Pancreas (tissue), 10 donors: ENCODE results near the gene GPC5. TPM values are rescaled to one million over a fixed set of nuclear protein-coding genes. Genes with fewer than 3 reads are reported as not detected.
A peak's percentile ranks its signal among the peaks of the same experiment; 100 is the strongest.
"Not testable (repeated sequence)": the region's sequence is repeated elsewhere in the genome, so short reads cannot be mapped to it uniquely, and the experiment has no call there.

Experiments used
- ATAC-seq, 4 donors: fragments of 200-7000 bp; cut with Tn5 transposase; one replicate each; pipeline versions ENCODE4 v1.8.0 to v1.9.1; 2020; ENCODE audit warnings: mild to moderate bottlenecking in 4 of 4, moderate library complexity in 4 of 4
- DNase-seq, 6 donors: peaks; one replicate each; pipeline ENCODE4 v3.0.0-alpha.2; 2020
- FAIRE-seq: peaks from 2 replicates; lab custom pipeline; 2012; peaks lifted over from hg19 to GRCh38; lab: Jason Lieb, UNC
- H3K27ac ChIP-seq, 4 donors: fragments of 200-600 bp; sonication (generic); 1 replicate in 3 of 4; 2 replicates in 1 of 4; pipeline versions ENCODE4 v1.5.0 to v1.8.0; 2020
- H3K27me3 ChIP-seq, 4 donors: fragments of 200-600 bp; one replicate each; pipeline ENCODE4 v1.8.0; 2021
- H3K36me3 ChIP-seq, 3 donors: fragments of 200-600 bp; sonication (generic) in 1 of 3; one replicate each; pipeline versions ENCODE4 v1.5.0 to v1.8.0; 2020 to 2021
- H3K4me1 ChIP-seq, 3 donors: fragments of 200-600 bp; one replicate each; pipeline ENCODE4 v1.8.0; 2021
- H3K4me3 ChIP-seq, 4 donors: fragments of 200-600 bp; sonication (generic) in 2 of 4; one replicate each; pipeline versions ENCODE4 v1.5.0 to v1.8.0; 2020 to 2021
- H3K9me3 ChIP-seq, 4 donors: fragments of 200-600 bp; one replicate each; pipeline ENCODE4 v1.8.0; 2021
- CTCF ChIP-seq, 4 donors: fragments of 200-600 bp; sonication (generic) in 3 of 4; IDR thresholded peaks; one replicate each; pipeline versions ENCODE4 v1.5.0 to v1.8.0; 2021; ENCODE audit warnings: antibody characterized with exemption in 4 of 4
- WGBS, 2 donors: extraction: QIAGEN DNeasy Blood & Tissue Kit; methylation state at CpG; one replicate each; pipeline ENCODE4 v1.1.7; 2013; 5-methylcytosine and 5-hydroxymethylcytosine counted together
- intact Hi-C, 3 donors: fragments of 100-400 bp; cut with DNase I; formaldehyde crosslinking; loops; one replicate each; pipeline versions ENCODE4 v1.11.1 to v1.14.2; 2022
- polyA plus RNA-seq, 2 donors: library from polyadenylated mRNA; stranded (reverse); fragments of 200-250 nt; gene quantifications; one replicate each; pipeline ENCODE4 v1.2.3, GENCODE V29; 2013
- total RNA-seq, 6 donors: library from RNA; stranded (reverse); fragmentation: NEBNext Ultra II Directional in 4 of 6; extraction: Animal tissue kit (Norgen Biotek cat#: 25700) in 4 of 6; gene quantifications; one replicate each; pipeline versions ENCODE4 v1.2.1 to v1.2.4, GENCODE V29; 2021 to 2023
- donor health status: healthy with polysubstance abuse.
- donor health status: DM: no; HTN: no; CAD: no; lungs with moderate emphysema.
- donor health status: DM: no; HTN: no; CAD: no.
- donor health status: control.
- donor health status: control.
- donor health status: Bipolar disorder and iron deficiency.
- donor health status: DM: yes; HTN: yes; CAD: no.
- donor health status: DM: no; HTN: no; CAD: no.
- donor health status: DM: no; HTN: no; CAD: no.
- donor health status: DM: yes; HTN: yes; CAD: no.

Gene GPC5
- total and polyA plus RNA-seq, 8 donors, result 0.12 to 0.35 (median 0.35) TPM; not detected in 5

- peak in 3 of 4 donors; percentile 40 to 59 (median 53) for ATAC-seq
- Histone ChIP-seq H3K36me3 (no peaks in the 10 kb centered on the region), H3K27me3 (no peaks in the 10 kb centered on the region), H3K4me1 (no peaks in the 10 kb centered on the region), H3K27ac (no peak overlapping the region), H3K4me3 (no peak overlapping the region), H3K9me3 (no peaks in the 10 kb centered on the region)
- 32 to 38% methylated on average over 3 of the region's 3 CpGs for WGBS, 2 donors
- intact Hi-C loops, result no loop called here
- no peak for DNase-seq
- no peak for FAIRE-seq
- no peak for TF ChIP-seq CTCF (IDR thresholded peaks at IDR 0.05)
Measured at GRCh38 chr13:92530364-92530763, 1131.9 kb downstream of the GPC5 start.

- intact Hi-C loops, result no loop called here
- FAIRE-seq, result no peak
- no peak overlapping the region for H3K4me3 ChIP-seq
- H3K27me3 ChIP-seq, result no peaks in the 10 kb centered on the region
- H3K36me3 ChIP-seq, result no peaks in the 10 kb centered on the region
- peaks cover 0 to 4% (median 0%) of the 10 kb centered on the region in 4 donors for H3K9me3 ChIP-seq
- no peak for DNase-seq
- ATAC-seq, result no peak
- no peak overlapping the region for H3K27ac ChIP-seq
- WGBS, 2 donors, result 90 to 95% methylated on average over 6 of the region's 6 CpGs
- no peak for TF ChIP-seq CTCF (IDR thresholded peaks at IDR 0.05)
- no peaks in the 10 kb centered on the region for H3K4me1 ChIP-seq
Measured at GRCh38 chr13:92535222-92536006, 1137.0 kb downstream of the GPC5 start.

GRCh38 chr13:92537471-92537870 lies 1139.0 kb downstream of the GPC5 start:
- Histone ChIP-seq H3K27ac (no peak overlapping the region), H3K36me3 (no peaks in the 10 kb centered on the region), H3K27me3 (no peaks in the 10 kb centered on the region), H3K9me3 (peaks cover 0 to 4% (median 0%) of the 10 kb centered on the region in 4 donors), H3K4me3 (no peak overlapping the region), H3K4me1 (no peaks in the 10 kb centered on the region)
- DNase-seq (no peak), FAIRE-seq (no peak), ATAC-seq (no peak)
- intact Hi-C loops, result no loop called here
- 57 to 67% methylated on average over 2 of the region's 2 CpGs for WGBS, 2 donors
- TF ChIP-seq CTCF (IDR thresholded peaks at IDR 0.05), result no peak

- WGBS, 2 donors, result 77 to 85% methylated on average over 3 of the region's 3 CpGs
- H3K4me3 ChIP-seq, result no peak overlapping the region
- FAIRE-seq, result no peak
- no peaks in the 10 kb centered on the region for H3K27me3 ChIP-seq
- peaks cover 0 to 4% (median 0%) of the 10 kb centered on the region in 4 donors for H3K9me3 ChIP-seq
- no peak for DNase-seq
- TF ChIP-seq CTCF (IDR thresholded peaks at IDR 0.05), result no peak
- no peak overlapping the region for H3K27ac ChIP-seq
- ATAC-seq, result no peak
- no peaks in the 10 kb centered on the region for H3K4me1 ChIP-seq
- no peaks in the 10 kb centered on the region for H3K36me3 ChIP-seq
- intact Hi-C loops, result no loop called here
Measured at GRCh38 chr13:92538164-92538563, 1139.7 kb downstream of the GPC5 start.

- H3K9me3 ChIP-seq, H3K27me3 ChIP-seq, FAIRE-seq, intact Hi-C loops, H3K4me1 ChIP-seq, H3K27ac ChIP-seq, H3K36me3 ChIP-seq, DNase-seq, H3K4me3 ChIP-seq, ATAC-seq: not testable (repeated sequence)
- WGBS, 2 donors, result 93 to 97% methylated on average over 4 of the region's 4 CpGs
Measured at GRCh38 chr13:92539148-92539547, 1140.7 kb downstream of the GPC5 start.
